Lower leg skin (tissue), 3 donors: ENCODE data around the gene RPN2.

Source experiments
- CTCF ChIP-seq, 3 donors: fragments of 450-650 bp; IDR thresholded peaks; one replicate each; pipeline ENCODE4 v1.5.1; 2016; ENCODE audit warnings: antibody characterized with exemption in 3 of 3, mild to moderate bottlenecking in 3 of 3, moderate library complexity in 2 of 3
- POLR2A ChIP-seq, 2 donors: fragments of 450-650 bp; IDR thresholded peaks; one replicate each; pipeline ENCODE4 v1.6.1; 2016 to 2017; ENCODE audit warnings: antibody characterized with exemption in 2 of 2, mild to moderate bottlenecking in 1 of 2, moderate library complexity in 1 of 2

- no peak for TF ChIP-seq CTCF (IDR thresholded peaks at IDR 0.05)
- TF ChIP-seq POLR2A (IDR thresholded peaks at IDR 0.05), result no peak
These were observed 21.2 kb downstream of the RPN2 start for GRCh38 chr20:37200376-37200775.
